Lung (tissue), 12 donors: ENCODE results near the gene HYI. TPM values are rescaled to one million over a fixed set of nuclear protein-coding genes. Genes with fewer than 3 reads are reported as not detected.

ENCODE experiments used
- ATAC-seq: fragments of 200-7000 bp; cut with Tn5 transposase; one replicate; pipeline ENCODE4 v1.9.1; 2020; ENCODE audit warnings: moderate number of reproducible peaks; ENCODE audit not compliant: insufficient read depth, low FRiP score
- DNase-seq, 3 donors: peaks; one replicate each; pipeline ENCODE4 v3.0.0-alpha.2; 2013 to 2017
- H3K27ac ChIP-seq, 2 donors: one replicate each; pipeline ENCODE4 v1.5.1; 2013; ENCODE audit warnings: mild to moderate bottlenecking in 2 of 2, moderate library complexity in 2 of 2, control low read depth in 1 of 2, inconsistent platforms in 1 of 2, low read depth in 1 of 2, low read length in 1 of 2
- H3K27me3 ChIP-seq, 3 donors: one replicate each; pipeline ENCODE4 v1.5.1; 2013; ENCODE audit warnings: low read length in 2 of 3; ENCODE audit not compliant: control insufficient read depth in 3 of 3, insufficient read depth in 3 of 3
- H3K36me3 ChIP-seq, 4 donors: one replicate each; pipeline ENCODE4 v1.5.1; 2013; ENCODE audit warnings: low read length in 4 of 4, mild to moderate bottlenecking in 1 of 4, moderate library complexity in 1 of 4; ENCODE audit not compliant: control insufficient read depth in 4 of 4, insufficient read depth in 4 of 4
- H3K4me1 ChIP-seq, 5 donors: one replicate each; pipeline ENCODE4 v1.5.1; 2013; ENCODE audit warnings: low read length in 5 of 5, mild to moderate bottlenecking in 2 of 5, moderate library complexity in 1 of 5; ENCODE audit not compliant: control insufficient read depth in 5 of 5, insufficient read depth in 5 of 5
- H3K4me3 ChIP-seq: one replicate; pipeline ENCODE4 v1.5.1; 2013; ENCODE audit warnings: mild to moderate bottlenecking, control low read depth, moderate library complexity
- H3K9ac ChIP-seq, 2 donors: one replicate each; pipeline ENCODE4 v1.5.1; 2013; ENCODE audit warnings: low read length in 2 of 2, control low read depth in 1 of 2; ENCODE audit not compliant: insufficient read depth in 1 of 2
- H3K9me3 ChIP-seq, 4 donors: one replicate each; pipeline ENCODE4 v1.5.1; 2013; ENCODE audit warnings: low read length in 3 of 4, mild to moderate bottlenecking in 1 of 4, moderate library complexity in 1 of 4; ENCODE audit not compliant: control insufficient read depth in 4 of 4, insufficient read depth in 3 of 4
- WGBS, 2 donors: extraction: QIAGEN DNeasy Blood & Tissue Kit; methylation state at CpG; one replicate each; pipeline ENCODE4 v1.1.7; 2013; 5-methylcytosine and 5-hydroxymethylcytosine counted together
- polyA plus RNA-seq, 2 donors: library from polyadenylated mRNA; stranded (reverse); fragments of 200-250 nt; gene quantifications; one replicate each; pipeline ENCODE4 v1.2.1, GENCODE V29; 2013
- total RNA-seq, 2 donors: library from RNA; depleted of rRNA in 1 of 2; stranded (reverse); fragments of >200 nt in 1 of 2; gene quantifications; one replicate each; pipeline ENCODE4 v1.2.1, GENCODE V29; 2014 to 2021
- TF ChIP-seq, protein P1 (sequence below): IDR thresholded peaks from 2 replicates; pipeline ENCODE4 v1.5.1; 2012; ENCODE audit warnings: mild to moderate bottlenecking; ENCODE audit errors: control extremely low read depth, extremely low read depth
- donor health status: control.
- donor health status: control.
- donor health status: Bipolar disorder and iron deficiency.
- donor health status: healthy.
- donor health status: DM: yes; HTN: yes; CAD: no.

HYI gene
- total and polyA plus RNA-seq, 4 donors, result 35.8 to 103 (median 69.4) TPM

DNA sequence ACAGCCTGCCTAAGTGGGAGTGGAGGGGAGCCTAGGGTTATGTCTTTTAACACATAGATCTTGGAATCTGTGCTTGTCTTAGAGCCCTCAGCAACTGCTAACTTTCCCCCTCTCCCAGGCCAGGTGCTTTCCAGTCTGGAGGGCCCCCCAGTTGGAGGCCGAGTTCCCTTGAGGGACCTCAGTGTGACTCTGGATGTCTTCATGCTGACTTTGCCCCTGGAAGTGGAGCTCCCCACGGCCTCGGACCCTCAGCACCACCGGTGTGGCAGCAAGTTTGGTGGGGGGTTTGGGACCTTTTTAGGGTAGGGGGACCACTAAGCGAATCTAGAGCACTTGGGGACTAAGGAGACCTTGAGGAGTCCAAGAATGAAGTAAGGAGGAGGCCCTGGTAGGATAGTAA lies 22.9 kb downstream of the HYI start:
- no peak for DNase-seq
- 97 to 100% methylated on average over 5 of the region's 5 CpGs for WGBS, 2 donors
- no peaks in the 10 kb centered on the region for H3K9me3 ChIP-seq

DNA sequence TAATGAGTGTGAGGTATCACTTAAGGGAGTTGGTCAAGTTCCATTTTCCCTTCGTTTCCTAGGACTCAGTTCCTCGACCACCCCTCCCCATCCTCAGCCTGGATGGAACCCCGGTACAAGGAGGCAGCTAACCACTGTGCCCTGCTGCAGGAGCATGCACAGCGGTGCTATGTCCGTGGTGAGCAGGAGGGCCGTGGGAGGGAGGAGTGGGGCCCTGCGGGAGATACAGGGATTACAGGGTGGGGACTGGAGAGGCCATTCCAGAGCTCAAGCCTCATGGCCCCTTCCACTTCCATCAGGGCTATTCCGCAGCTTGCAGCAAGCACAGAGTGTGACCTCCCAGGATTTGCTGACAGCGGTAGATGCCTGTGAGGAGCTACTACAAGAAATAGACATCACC lies 25.8 kb downstream of the HYI start:
- no peak for ATAC-seq
- Histone ChIP-seq H3K4me3 (no peak overlapping the region), H3K27ac (no peak overlapping the region), H3K4me1 (peaks cover 0 to 8% (median 0%) of the 10 kb centered on the region in 5 donors), H3K36me3 (peaks cover 27 to 85% (median 56%) of the 10 kb centered on the region in 4 donors), H3K9ac (no peak overlapping the region), H3K9me3 (peaks cover 0 to 1% (median 0%) of the 10 kb centered on the region in 4 donors), H3K27me3 (no peaks in the 10 kb centered on the region)
- no peak for DNase-seq
- 85 to 86% methylated on average over 9 of the region's 9 CpGs for WGBS, 2 donors
- TF ChIP-seq, protein P1, sequence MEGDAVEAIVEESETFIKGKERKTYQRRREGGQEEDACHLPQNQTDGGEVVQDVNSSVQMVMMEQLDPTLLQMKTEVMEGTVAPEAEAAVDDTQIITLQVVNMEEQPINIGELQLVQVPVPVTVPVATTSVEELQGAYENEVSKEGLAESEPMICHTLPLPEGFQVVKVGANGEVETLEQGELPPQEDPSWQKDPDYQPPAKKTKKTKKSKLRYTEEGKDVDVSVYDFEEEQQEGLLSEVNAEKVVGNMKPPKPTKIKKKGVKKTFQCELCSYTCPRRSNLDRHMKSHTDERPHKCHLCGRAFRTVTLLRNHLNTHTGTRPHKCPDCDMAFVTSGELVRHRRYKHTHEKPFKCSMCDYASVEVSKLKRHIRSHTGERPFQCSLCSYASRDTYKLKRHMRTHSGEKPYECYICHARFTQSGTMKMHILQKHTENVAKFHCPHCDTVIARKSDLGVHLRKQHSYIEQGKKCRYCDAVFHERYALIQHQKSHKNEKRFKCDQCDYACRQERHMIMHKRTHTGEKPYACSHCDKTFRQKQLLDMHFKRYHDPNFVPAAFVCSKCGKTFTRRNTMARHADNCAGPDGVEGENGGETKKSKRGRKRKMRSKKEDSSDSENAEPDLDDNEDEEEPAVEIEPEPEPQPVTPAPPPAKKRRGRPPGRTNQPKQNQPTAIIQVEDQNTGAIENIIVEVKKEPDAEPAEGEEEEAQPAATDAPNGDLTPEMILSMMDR, result no peak

More for the DNA sequence above, 22.9 kb downstream of the HYI start:
- H3K9ac ChIP-seq, result no peak overlapping the region
- TF ChIP-seq, protein P1, result no peak
- peaks cover 30 to 83% (median 60%) of the 10 kb centered on the region in 4 donors for H3K36me3 ChIP-seq
- no peak overlapping the region for H3K4me3 ChIP-seq
- H3K27ac ChIP-seq, result no peak overlapping the region
- no peaks in the 10 kb centered on the region for H3K27me3 ChIP-seq
- peaks cover 0 to 12% (median 0%) of the 10 kb centered on the region in 5 donors for H3K4me1 ChIP-seq
- no peak for ATAC-seq

DNA sequence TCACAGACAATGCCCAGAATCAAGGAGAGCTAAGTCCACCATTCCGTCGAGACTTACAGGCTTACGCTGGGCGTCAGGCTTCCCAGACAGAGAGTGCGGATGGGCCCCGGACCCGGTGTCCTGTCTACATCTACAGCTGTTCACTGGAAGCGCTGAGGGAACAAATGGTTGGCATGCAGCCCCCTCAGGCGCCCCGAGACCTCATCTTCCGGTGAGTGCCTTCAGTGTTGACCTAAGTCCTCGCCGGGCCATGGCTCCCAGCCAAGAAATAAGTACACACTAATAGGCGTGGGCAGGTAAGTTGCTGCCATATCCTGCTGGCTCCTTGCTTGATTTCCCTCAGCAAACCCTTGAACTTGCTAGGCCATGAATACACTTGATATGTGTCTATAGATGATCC lies 26.2 kb downstream of the HYI start:
- peaks cover 0 to 8% (median 0%) of the 10 kb centered on the region in 5 donors for H3K4me1 ChIP-seq
- TF ChIP-seq, protein P1, result no peak
- peaks cover 0 to 1% (median 0%) of the 10 kb centered on the region in 4 donors for H3K9me3 ChIP-seq
- peaks cover 27 to 84% (median 54%) of the 10 kb centered on the region in 4 donors for H3K36me3 ChIP-seq
- ATAC-seq (no peak), DNase-seq (peak in 2 of 3 donors; percentile 31 to 48)
- no peak overlapping the region for H3K27ac ChIP-seq
- no peak overlapping the region for H3K9ac ChIP-seq
- WGBS, 2 donors, result 80 to 91% methylated on average over 14 of the region's 14 CpGs
- H3K27me3 ChIP-seq, result no peaks in the 10 kb centered on the region
- H3K4me3 ChIP-seq, result no peak overlapping the region

DNA sequence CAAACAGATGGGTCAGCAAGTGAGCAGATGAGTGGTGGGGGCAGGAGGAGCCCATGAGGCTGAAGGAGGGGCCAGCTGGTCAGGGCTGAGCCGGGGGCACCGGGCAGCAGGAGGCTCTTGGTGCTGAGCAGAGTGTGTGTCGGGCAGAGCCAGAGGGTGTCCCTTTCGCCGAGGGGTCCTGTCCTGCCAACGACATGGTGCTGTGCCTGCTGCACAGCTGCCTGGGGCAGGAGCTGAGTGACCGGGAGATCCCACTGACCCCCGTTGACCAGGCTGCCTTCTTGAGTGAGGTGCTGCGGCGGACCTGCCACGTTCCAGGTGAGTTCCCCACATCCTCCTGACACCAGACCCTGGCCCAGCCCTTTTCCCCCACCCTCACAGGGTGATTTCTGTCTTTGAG lies 27.5 kb downstream of the HYI start:
- DNase-seq, result no peak

More for the DNA sequence above, 27.5 kb downstream of the HYI start:
- Histone ChIP-seq H3K27me3 (no peaks in the 10 kb centered on the region), H3K4me3 (no peak overlapping the region), H3K4me1 (peaks cover 0 to 8% (median 0%) of the 10 kb centered on the region in 5 donors), H3K27ac (no peak overlapping the region), H3K36me3 (peaks cover 21 to 83% (median 50%) of the 10 kb centered on the region in 4 donors), H3K9me3 (peaks cover 0 to 1% (median 0%) of the 10 kb centered on the region in 4 donors), H3K9ac (no peak overlapping the region)
- TF ChIP-seq, protein P1, result no peak
- ATAC-seq, result no peak
- WGBS, 2 donors, result 88 to 93% methylated on average over 11 of the region's 11 CpGs
